ENCODE results near the gene TMEM175. TPM values are rescaled to one million over a fixed set of nuclear protein-coding genes. Genes with fewer than 3 reads are reported as not detected.
A peak's percentile ranks its signal among the peaks of the same experiment; 100 is the strongest.

The TMEM175 gene
- total and polyA plus RNA-seq, 9 of the 15 experiments (the other 6 are each of a cell fraction or from before 2014, with no cell fraction given): 0.13 to 30.9 (median 9.4) TPM

GRCh38 chr4:931960-932712 lies at the start of gene TMEM175, which contains the start of gene GAK (continued):
- no peak for TF ChIP-seq THRA (IDR thresholded peaks at IDR 0.05)
- no peak for TF ChIP-seq SMARCC2 (IDR thresholded peaks at IDR 0.05; ENCODE audit: low read depth)
- TF ChIP-seq MEF2A (IDR thresholded peaks at IDR 0.05; ENCODE audit: control insufficient read depth, low read depth, low read length): no peak
- 0 out of 2 replicates have a peak, but pooled peaks have one; percentile 52 for TF ChIP-seq ATF2 (CRISPR knock-in tag; IDR thresholded peaks at IDR 0.05)
- no peak for TF ChIP-seq POLR2B (IDR thresholded peaks at IDR 0.05; ENCODE audit: low read depth, partially characterized antibody)
- no peak for TF ChIP-seq DLX4 (CRISPR knock-in tag; IDR thresholded peaks at IDR 0.05)
- TF ChIP-seq NR3C1 (CRISPR knock-in tag; IDR thresholded peaks at IDR 0.05): 0 out of 2 replicates have a peak, but pooled peaks have one; percentile 74
- TF ChIP-seq USF1 (CRISPR knock-in tag; IDR thresholded peaks at IDR 0.05): peak; percentile 46; the same call in 1 of the 2 replicates
- 0 out of 2 replicates have a peak, but pooled peaks have one; percentile 43 for TF ChIP-seq ZNF57 (CRISPR knock-in tag; IDR thresholded peaks at IDR 0.05)
- no peak for TF ChIP-seq CLOCK (CRISPR knock-in tag; IDR thresholded peaks at IDR 0.05; ENCODE audit: borderline replicate concordance)
- no peak for TF ChIP-seq BCLAF1 (IDR thresholded peaks at IDR 0.05; ENCODE audit: borderline replicate concordance in 1 of 2, control insufficient read depth in 1 of 2, low read depth in 2 of 2, low read length in 1 of 2)
- no peak for TF ChIP-seq ARHGAP35 (IDR thresholded peaks at IDR 0.05; ENCODE audit: partially characterized antibody)
- no peak for TF ChIP-seq TCF15 (CRISPR knock-in tag; IDR thresholded peaks at IDR 0.05)
- TF ChIP-seq GATAD2A (IDR thresholded peaks at IDR 0.05): no peak
- TF ChIP-seq ZNF584 (CRISPR knock-in tag; IDR thresholded peaks at IDR 0.05; ENCODE audit: low read depth): 0 out of 2 replicates have a peak, but pooled peaks have one; percentile 38

All from K562 (cell line).